ENCODE results near the gene NAT8L.

NAT8L gene

GRCh38 chr4:2076908-2077536 is 17.9 kb downstream of the NAT8L start:
- DNase-seq, result no peak

GRCh38 chr4:2077537-2078460 is 18.7 kb downstream of the NAT8L start:
- no peak for DNase-seq

- no peak for DNase-seq
These were observed 19.5 kb downstream of the NAT8L start for GRCh38 chr4:2078584-2078983.

GRCh38 chr4:2079006-2079405 is 19.9 kb downstream of the NAT8L start:
- DNase-seq, result no peak

GRCh38 chr4:2079926-2080325 is 20.8 kb downstream of the NAT8L start:
- DNase-seq, result no peak

- DNase-seq, result no peak
These were observed 21.5 kb downstream of the NAT8L start for GRCh38 chr4:2080429-2081300.

- no peak for DNase-seq
These were observed 22.4 kb downstream of the NAT8L start for GRCh38 chr4:2081540-2081939.

GRCh38 chr4:2082118-2082517 is 23.0 kb downstream of the NAT8L start:
- no peak for DNase-seq

GRCh38 chr4:2082627-2083026 is 23.5 kb downstream of the NAT8L start:
- no peak for DNase-seq

- no peak for DNase-seq
These were observed 24.1 kb downstream of the NAT8L start for GRCh38 chr4:2083116-2083825.

- no peak for DNase-seq
These were observed 24.7 kb downstream of the NAT8L start for GRCh38 chr4:2083826-2084160.

- DNase-seq, result no peak
These were observed 25.2 kb downstream of the NAT8L start for GRCh38 chr4:2084316-2084715.

- DNase-seq, result no peak
These were observed 26.4 kb downstream of the NAT8L start for GRCh38 chr4:2085496-2085901.

- no peak for DNase-seq
These were observed 28.0 kb downstream of the NAT8L start for GRCh38 chr4:2087170-2087569.

GRCh38 chr4:2089222-2089621 is 30.1 kb downstream of the NAT8L start:
- DNase-seq, result no peak

- DNase-seq, result no peak
These were observed 31.5 kb downstream of the NAT8L start for GRCh38 chr4:2090642-2091041.

- DNase-seq, result no peak
These were observed 33.0 kb downstream of the NAT8L start for GRCh38 chr4:2091990-2092668.

- DNase-seq, result no peak
These were observed 33.5 kb downstream of the NAT8L start for GRCh38 chr4:2092669-2093053.

GRCh38 chr4:2093265-2093664 is 34.1 kb downstream of the NAT8L start:
- no peak for DNase-seq

- no peak for DNase-seq
These were observed 35.4 kb downstream of the NAT8L start for GRCh38 chr4:2094545-2094944.

- no peak for DNase-seq
These were observed 36.3 kb downstream of the NAT8L start for GRCh38 chr4:2095236-2096072.

Data from amniotic stem cell (primary cell).